Cardiac fibroblast (primary cell): ENCODE measurements around the gene RAD18.
A peak's percentile ranks its signal among the peaks of the same experiment; 100 is the strongest.

Source experiments
- DNase-seq, 2 donors: peaks; one replicate each; pipeline versions ENCODE4 v3.0.0 to v3.0.0-alpha.2; 2010; ENCODE audit warnings: low read depth in 2 of 2
- H3K4me3 ChIP-seq, 2 donors: replicated peaks in 1 of 2; 1 replicate in 1 of 2; 2 replicates in 1 of 2; pipeline ENCODE4 v1.5.1; 2011; ENCODE audit warnings: low read depth in 2 of 2, low read length in 2 of 2, mild to moderate bottlenecking in 2 of 2, moderate library complexity in 1 of 2
- CTCF ChIP-seq: IDR thresholded peaks from one replicate; pipeline ENCODE4 v1.5.1; 2011; ENCODE audit warnings: low read depth, mild to moderate bottlenecking, low read length, inconsistent platforms

Gene RAD18

GRCh38 chr3:8891774-8892173, 71.5 kb downstream of the RAD18 start:
- H3K4me3 ChIP-seq = no peak overlapping the region
- DNase-seq = no peak
- TF ChIP-seq CTCF = no peak

GRCh38 chr3:8891303-8891702, 72.0 kb downstream of the RAD18 start:
- TF ChIP-seq CTCF = no peak
- no peak overlapping the region for H3K4me3 ChIP-seq

GRCh38 chr3:8888301-8888915, 74.9 kb downstream of the RAD18 start:
- H3K4me3 ChIP-seq = no peak overlapping the region
- peak; percentile 74 to 77 for DNase-seq
- no peak for TF ChIP-seq CTCF

More at GRCh38 chr3:8891303-8891702, 72.0 kb downstream of the RAD18 start:
- DNase-seq = no peak

GRCh38 chr3:8887435-8888300, 75.6 kb downstream of the RAD18 start:
- TF ChIP-seq CTCF = no peak
- DNase-seq = peak in 1 of 2 donors; percentile 10
- H3K4me3 ChIP-seq = no peak overlapping the region

GRCh38 chr3:8886546-8886945, 76.7 kb downstream of the RAD18 start:
- no peak for TF ChIP-seq CTCF
- H3K4me3 ChIP-seq = no peak overlapping the region
- DNase-seq = peak; percentile 25 to 33

- TF ChIP-seq CTCF = no peak
- DNase-seq = peak in 1 of 2 donors; percentile 20
These were observed 77.5 kb downstream of the RAD18 start for GRCh38 chr3:8885536-8886316.

More at GRCh38 chr3:8885536-8886316, 77.5 kb downstream of the RAD18 start:
- H3K4me3 ChIP-seq = no peak overlapping the region
